GM19397 (cell line): ENCODE measurements around the gene DSCAM.

Experiments used
- ATAC-seq: cut with Tn5 transposase; IDR thresholded peaks from one replicate; pipeline ENCODE4 v1.9.1; 2021; ENCODE audit warnings: mild to moderate bottlenecking, moderate library complexity; ENCODE audit not compliant: unreplicated experiment

Gene DSCAM

GRCh38 chr21:40717028-40717427, 129.9 kb downstream of the DSCAM start:
- ATAC-seq, result no peak

DNA sequence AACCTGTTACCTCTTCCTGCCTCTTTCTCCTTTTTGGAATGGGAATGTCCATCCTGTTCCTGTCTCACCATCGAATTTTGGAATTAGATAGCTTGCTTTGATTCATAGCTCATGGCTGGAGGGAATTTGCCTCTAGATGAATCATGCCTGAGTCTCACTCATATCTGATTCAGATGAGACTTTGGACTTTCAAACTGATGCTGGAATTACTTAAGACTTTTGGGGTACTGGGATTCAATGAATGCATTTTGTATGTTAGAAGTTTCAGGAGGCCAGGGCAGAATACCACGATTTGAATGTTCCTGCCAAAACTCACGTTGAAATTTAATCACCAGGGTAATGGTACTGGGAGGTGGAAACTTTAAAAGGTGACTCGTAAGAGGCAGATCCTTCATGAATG, 132.4 kb downstream of the DSCAM start:
- ATAC-seq, result no peak

DNA sequence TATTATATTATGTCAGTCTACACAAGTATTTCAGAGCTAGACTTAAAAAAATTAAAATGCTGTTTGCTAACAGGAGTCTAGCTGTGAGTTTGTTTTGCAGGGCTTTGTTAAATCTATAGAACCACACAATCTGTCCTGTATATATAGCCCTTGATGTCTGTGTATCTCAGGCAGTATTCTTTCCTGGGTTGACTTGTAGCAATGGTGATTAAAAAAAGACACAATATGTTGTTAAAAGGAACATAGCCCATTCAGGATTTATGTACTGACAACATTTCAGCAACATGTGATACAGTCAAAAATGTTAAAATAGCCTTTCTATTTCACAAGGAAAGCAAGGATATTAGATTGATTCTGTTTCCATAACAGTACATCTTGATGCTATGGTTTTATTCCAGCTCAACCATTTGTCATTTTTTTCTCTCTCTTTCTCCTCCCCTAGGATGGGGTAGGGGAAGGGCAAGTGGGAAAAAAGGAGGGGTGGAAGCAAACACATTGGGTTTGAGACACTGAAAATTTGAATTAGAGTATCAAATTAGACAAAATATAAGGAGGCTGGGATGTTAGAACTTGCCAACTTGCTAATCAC, 139.2 kb downstream of the DSCAM start:
- ATAC-seq, result no peak

DNA sequence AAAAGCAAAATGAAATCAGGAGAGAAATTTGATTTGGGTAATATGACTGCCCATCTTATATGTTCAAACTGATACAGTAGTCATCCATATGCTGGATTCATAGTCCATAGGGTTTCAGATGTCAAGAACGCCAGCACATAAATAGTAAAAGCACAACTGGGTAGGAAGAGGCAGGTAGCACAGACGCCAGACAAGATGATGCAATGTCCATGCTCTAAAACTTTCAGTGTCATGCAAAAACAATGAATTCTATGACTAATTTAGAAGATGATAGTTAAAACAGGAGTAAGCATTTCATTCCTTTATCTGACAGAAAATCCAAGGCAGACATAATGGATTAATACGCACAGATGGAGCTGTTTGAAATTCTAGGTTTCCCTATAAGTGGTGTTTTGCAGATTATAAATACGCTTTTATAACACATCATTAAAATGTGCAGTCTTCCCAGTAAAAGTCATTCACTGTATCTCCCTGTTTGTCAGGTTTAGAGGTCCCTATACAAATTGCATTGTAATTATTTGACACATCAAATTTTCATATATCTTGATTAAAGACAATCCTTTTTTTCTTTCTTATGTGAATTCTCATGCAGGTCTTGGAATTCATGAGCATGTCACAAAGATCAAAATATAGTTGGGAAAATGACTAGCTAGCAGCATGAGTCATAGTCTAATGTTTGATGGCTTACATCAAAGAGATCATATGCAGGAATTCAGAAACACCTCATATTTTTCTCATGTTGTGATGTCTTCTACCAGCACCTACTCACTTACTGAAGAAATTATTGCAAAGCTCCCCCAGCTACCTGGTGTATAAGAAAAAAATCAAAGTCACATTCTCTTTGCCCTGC, 139.9 kb downstream of the DSCAM start:
- no peak for ATAC-seq

DNA sequence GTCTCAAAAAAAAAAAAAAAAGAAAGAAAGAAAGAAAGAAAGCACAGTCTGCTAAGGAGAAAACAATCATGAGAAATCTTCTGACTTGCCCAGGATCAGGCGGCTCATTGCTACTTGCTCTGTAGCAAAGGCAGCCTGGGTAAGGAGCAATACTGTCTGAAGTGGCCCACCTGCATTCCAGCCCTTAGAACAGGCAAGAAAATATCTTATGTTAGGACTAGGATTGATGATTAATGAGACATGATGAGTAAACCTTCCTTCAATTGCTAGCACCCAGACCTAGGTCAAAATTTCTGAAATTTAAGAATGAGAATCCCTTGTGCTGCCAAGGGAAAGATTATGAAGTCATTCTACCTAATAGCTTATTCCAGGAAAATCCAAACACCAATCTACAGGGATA, 140.8 kb downstream of the DSCAM start:
- no peak for ATAC-seq

GRCh38 chr21:40704141-40704540, 142.8 kb downstream of the DSCAM start:
- ATAC-seq, result no peak

GRCh38 chr21:40699366-40699765, 147.6 kb downstream of the DSCAM start:
- no peak for ATAC-seq

DNA sequence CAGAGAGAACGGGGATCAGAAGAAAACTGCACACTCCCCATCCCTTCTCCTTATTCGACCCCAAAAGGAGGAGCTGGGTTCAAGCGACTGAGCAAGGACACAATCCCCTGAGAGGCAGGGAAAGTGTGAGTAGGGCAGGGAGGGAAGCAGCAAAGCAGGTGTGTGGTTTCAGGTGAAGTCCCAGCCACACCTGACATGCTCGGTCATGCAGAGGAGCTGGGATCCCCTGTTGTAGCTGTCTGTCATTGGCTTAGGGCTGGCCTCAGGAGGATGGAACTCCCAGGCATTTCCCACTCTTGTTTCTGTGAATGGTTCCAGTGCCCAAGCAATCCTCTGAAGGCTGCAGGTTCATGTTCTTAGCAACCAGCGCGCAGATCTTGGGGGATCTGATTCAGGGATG, 150.7 kb downstream of the DSCAM start:
- no peak for ATAC-seq

GRCh38 chr21:40689840-40690360, 157.1 kb downstream of the DSCAM start:
- no peak for ATAC-seq

- no peak for ATAC-seq
Measured at GRCh38 chr21:40689217-40689616, 157.7 kb downstream of the DSCAM start.

DNA sequence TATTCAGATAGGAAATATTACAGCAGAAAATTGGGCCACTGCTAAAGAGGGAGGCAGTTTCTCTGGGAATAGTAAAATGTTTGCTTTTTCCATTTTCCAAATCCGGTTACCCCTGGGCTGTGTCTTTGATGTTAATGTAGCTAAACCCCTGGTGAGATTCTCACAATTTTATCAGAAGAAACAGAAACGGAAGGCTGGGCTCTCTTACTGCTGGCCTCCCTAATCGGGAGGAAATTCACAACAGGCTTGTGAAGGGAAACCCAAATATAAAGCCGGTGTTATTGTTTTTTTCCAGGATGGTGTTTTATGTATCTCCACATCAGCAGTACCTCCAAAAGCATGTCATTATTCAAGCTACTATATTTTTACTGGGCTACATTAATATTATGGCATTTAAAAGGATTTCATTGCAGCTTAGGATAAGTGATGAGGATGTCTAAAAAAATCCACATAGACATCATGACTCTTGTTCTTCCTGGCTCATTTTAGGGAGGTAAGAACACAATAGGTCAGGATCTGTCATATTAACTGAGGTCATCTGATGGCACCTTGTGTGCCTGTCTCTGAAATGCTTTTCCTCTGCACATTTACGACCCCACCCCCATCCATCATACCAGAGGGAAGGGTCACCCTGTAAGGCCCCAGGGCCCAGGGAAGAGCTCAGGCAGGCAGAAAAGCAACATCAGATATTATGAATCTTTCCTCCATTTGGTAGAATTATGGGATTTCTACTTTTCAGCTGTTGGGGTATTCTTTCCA, 158.7 kb downstream of the DSCAM start:
- ATAC-seq, result no peak

GRCh38 chr21:40687625-40688024, 159.3 kb downstream of the DSCAM start:
- ATAC-seq, result no peak

DNA sequence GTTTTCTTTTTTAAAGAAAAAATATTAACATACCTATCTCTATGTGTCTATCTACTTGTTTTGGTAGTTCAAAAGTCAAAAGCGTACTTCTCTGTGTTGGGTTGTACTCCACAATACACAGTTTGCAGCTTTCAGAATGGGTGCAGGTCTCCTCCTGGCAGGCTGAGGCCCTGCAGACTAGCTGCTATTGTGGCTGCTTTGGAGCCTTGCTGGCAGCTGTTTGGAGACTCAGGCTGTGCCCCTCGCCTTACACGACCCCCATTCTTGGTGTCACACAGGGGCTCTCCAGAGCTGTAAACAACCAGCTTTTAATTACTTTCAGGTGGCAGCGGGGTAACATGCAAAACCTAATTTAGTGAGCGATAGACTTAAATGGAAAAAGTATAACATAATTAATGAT, 160.4 kb downstream of the DSCAM start:
- ATAC-seq, result no peak

DNA sequence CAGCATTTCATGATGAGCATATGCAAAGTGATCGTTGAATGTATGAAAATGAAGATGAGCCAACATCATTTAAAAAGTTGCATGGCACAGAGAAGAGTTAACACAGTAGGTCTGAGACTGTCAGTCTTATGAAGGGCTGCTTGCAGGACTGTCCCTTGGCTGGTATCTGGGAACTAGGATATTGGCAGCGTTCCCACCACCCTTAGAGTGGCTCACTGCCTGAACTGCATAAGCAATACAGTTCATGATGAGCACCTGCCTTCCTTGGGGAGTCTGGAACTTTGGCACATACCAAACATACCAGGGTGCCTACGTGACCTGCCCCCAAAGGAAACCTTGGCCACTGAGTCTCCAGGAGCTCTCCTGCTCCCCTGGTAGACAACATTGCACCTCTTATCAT, 161.8 kb downstream of the DSCAM start:
- ATAC-seq, result no peak

DNA sequence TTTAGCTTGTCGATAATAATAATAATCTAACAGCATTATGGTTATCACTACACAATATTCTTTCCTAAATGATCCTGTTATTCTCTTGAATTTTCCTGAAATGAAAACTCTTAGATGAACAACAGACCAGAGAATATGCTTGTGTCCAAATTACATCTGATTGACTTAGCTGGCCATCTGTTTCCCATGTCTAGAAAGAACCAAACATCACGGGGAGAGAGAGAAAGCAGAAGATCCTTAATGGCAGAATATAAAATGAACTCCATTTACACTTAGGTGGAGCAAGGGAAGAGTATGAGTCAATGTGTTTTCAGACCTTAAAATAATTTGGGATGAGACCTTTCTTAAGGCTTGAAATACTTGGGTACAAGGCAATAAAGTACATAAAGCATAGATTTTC, 162.2 kb downstream of the DSCAM start:
- ATAC-seq, result no peak

DNA sequence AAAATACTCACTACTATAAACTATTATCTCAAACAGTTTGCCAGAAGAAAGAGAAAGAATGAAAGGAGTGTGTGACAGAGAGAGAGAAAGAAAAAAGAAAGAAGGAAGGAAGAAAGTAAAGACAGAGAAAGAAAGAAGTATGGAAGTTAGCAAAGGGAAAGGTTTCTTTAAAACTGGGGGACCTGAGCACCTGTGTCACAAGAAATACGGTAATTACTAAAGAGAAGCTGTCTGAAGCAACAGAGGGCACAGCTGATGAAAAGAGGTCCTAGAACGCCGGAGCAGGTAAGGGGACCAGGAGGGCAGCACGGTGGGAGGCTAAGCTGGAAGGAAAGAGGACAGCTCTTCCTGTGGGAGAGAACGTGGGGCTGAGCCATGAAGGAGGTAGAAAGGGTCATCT, 163.6 kb downstream of the DSCAM start:
- ATAC-seq, result no peak

GRCh38 chr21:40681164-40681859, 165.6 kb downstream of the DSCAM start:
- no peak for ATAC-seq

DNA sequence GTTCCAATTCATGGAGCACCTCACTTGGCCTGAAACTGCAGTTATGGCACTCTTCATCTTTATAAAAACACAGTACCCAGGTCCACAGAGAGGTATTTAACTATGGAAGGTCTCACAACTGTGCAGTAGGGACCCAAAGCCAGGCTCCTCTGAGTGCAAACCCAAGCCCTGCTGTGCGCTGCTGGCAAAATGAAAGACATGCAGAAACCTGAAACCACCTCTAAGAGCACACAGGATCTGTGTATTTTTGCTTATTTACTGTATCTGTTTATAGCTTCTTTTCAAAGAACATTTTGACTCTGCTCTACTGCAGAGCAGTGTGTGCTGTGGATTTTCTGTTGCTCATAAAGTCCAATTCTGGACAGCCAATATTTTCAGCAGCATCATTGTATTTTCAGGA, 166.6 kb downstream of the DSCAM start:
- ATAC-seq, result no peak

DNA sequence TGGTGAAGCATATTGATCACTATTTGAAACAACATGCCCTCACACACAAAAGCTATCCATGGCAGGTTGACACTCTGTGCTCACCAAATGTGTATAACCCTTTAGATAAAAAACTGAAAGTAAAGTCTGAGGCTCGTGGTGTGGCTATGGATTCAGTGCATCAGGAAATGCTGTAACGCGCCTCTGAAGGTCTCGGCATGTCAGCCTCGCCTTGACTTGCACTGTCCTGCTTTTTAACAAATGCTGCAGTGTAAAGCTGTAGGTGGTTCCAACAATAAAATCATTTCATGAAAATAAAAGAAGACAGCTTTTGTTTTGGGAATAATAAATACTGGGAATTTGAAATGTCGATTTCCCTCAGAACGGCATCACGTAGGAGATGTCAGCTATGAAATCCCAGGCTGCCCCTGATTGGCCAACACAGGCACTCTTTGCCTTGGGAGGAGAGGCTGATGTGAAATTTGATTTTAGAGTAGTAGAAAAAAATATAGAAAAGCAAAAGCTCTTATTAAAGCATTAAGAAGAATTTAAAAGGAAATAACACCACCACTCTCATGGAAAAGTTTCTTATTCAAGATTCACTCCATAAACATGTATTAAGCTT, 168.2 kb downstream of the DSCAM start:
- ATAC-seq, result no peak

- ATAC-seq, result no peak
Measured at GRCh38 chr21:40675017-40675416, 171.9 kb downstream of the DSCAM start.

DNA sequence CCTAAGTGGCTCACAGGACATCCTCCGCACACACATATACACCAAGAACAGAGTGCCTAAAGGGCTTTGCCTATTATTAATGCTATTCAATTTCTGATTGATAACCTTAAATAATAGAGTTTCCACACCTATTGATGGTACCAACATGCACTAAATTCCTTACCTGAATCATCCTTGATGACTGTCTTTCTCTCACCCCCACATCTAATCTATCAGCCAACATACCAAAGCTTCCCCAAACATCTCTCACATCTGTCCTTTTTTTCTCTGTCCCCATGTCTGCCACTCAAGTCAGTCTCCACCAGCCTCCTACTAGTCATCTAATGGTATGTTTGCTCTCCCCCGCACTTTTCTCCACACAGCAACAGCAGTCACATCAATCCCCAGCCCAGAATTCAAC, 174.4 kb downstream of the DSCAM start:
- ATAC-seq, result no peak
